HepG2 (cell line): ENCODE data around the gene IFT52.

ENCODE experiments used
- EP300 ChIP-seq, 3 experiments: sonication (generic) in 1 of 3; formaldehyde crosslinking in 1 of 3; IDR thresholded peaks; 2 replicates each; pipeline versions ENCODE4 v1.5.1 to v1.6.1; 2011 to 2020; ENCODE audit warnings: low read depth in 2 of 3, low read length in 2 of 3, borderline replicate concordance in 1 of 3, improper control_type of control experiment in 1 of 3, mild to moderate bottlenecking in 1 of 3, missing genetic modification reagents in 1 of 3, moderate library complexity in 1 of 3
- MYC ChIP-seq: sonication (generic); formaldehyde crosslinking; IDR thresholded peaks from 2 replicates; pipeline ENCODE4 v1.9.0; 2021; ENCODE audit warnings: missing genetic modification reagents, borderline replicate concordance
- MYNN ChIP-seq: sonication (generic); formaldehyde crosslinking; IDR thresholded peaks from 2 replicates; pipeline ENCODE4 v1.4.0; 2020; ENCODE audit warnings: mild to moderate bottlenecking, low read depth, missing genetic modification reagents
- POGZ ChIP-seq: sonication (generic); formaldehyde crosslinking; IDR thresholded peaks from 2 replicates; pipeline ENCODE4 v1.4.0; 2020; ENCODE audit warnings: mild to moderate bottlenecking, missing genetic modification reagents
- USF2 ChIP-seq, 2 experiments: sonication (generic) in 1 of 2; formaldehyde crosslinking in 1 of 2; IDR thresholded peaks; 2 replicates each; pipeline versions ENCODE4 v1.5.1 to v1.6.1; 2011 to 2020; ENCODE audit warnings: borderline replicate concordance in 1 of 2, low read depth in 1 of 2, low read length in 1 of 2, mild to moderate bottlenecking in 1 of 2, missing genetic modification reagents in 1 of 2, moderate library complexity in 1 of 2
- ZNF207 ChIP-seq: fragments of 450-650 bp; IDR thresholded peaks from 2 replicates; pipeline ENCODE4 v1.6.1; 2016; ENCODE audit warnings: antibody characterized with exemption, borderline replicate concordance
- ZNF687 ChIP-seq: sonication (generic); formaldehyde crosslinking; IDR thresholded peaks from 2 replicates; pipeline ENCODE4 v1.5.1; 2020; ENCODE audit warnings: mild to moderate bottlenecking, missing genetic modification reagents, moderate library complexity
- ZNF724P ChIP-seq: sonication (generic); formaldehyde crosslinking; IDR thresholded peaks from 2 replicates; pipeline ENCODE4 v1.8.0; 2022; ENCODE audit warnings: missing genetic modification reagents, borderline replicate concordance
- TF ChIP-seq, protein P1 (sequence below): sonication (generic); formaldehyde crosslinking; IDR thresholded peaks from 2 replicates; pipeline ENCODE4 v1.5.0; 2020; ENCODE audit warnings: mild to moderate bottlenecking, missing genetic modification reagents, moderate library complexity

- TF ChIP-seq, protein P1, sequence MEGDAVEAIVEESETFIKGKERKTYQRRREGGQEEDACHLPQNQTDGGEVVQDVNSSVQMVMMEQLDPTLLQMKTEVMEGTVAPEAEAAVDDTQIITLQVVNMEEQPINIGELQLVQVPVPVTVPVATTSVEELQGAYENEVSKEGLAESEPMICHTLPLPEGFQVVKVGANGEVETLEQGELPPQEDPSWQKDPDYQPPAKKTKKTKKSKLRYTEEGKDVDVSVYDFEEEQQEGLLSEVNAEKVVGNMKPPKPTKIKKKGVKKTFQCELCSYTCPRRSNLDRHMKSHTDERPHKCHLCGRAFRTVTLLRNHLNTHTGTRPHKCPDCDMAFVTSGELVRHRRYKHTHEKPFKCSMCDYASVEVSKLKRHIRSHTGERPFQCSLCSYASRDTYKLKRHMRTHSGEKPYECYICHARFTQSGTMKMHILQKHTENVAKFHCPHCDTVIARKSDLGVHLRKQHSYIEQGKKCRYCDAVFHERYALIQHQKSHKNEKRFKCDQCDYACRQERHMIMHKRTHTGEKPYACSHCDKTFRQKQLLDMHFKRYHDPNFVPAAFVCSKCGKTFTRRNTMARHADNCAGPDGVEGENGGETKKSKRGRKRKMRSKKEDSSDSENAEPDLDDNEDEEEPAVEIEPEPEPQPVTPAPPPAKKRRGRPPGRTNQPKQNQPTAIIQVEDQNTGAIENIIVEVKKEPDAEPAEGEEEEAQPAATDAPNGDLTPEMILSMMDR (CRISPR knock-in tag): no peak
- TF ChIP-seq ZNF724P (CRISPR knock-in tag): no peak
- TF ChIP-seq ZNF687: no peak
- no peak for TF ChIP-seq EP300 (IDR thresholded peaks at IDR 0.05; ENCODE audit: low read depth in 2 of 2, low read length in 2 of 2)
- no peak for TF ChIP-seq EP300 (CRISPR knock-in tag; IDR thresholded peaks at IDR 0.05; ENCODE audit: borderline replicate concordance)
- no peak for TF ChIP-seq MYNN (CRISPR knock-in tag)
- no peak for TF ChIP-seq POGZ (CRISPR knock-in tag)
- TF ChIP-seq USF2 (IDR thresholded peaks at IDR 0.05; ENCODE audit: low read depth, low read length): no peak
- no peak for TF ChIP-seq USF2 (CRISPR knock-in tag; IDR thresholded peaks at IDR 0.05; ENCODE audit: borderline replicate concordance)
- TF ChIP-seq ZNF207: no peak
- TF ChIP-seq MYC (CRISPR knock-in tag): no peak
These were observed 96.1 kb downstream of the IFT52 start for GRCh38 chr20:43686820-43687219.
